HCT116 (cell line): ENCODE measurements around the gene FAM168B. TPM values are rescaled to one million over a fixed set of nuclear protein-coding genes. Genes with fewer than 3 reads are reported as not detected.

Experiments
- ATAC-seq: fragments of 200-7000 bp; cut with Tn5 transposase; 2 replicates; pipeline ENCODE4 v1.9.1; 2020; ENCODE audit warnings: mild to moderate bottlenecking, moderate library complexity
- BruUV-seq: library from RNA; stranded (reverse); fragments of 400-500 nt; replicated peaks from 2 replicates; lab custom pipeline; 2021; lab: Mats Ljungman, UMichigan
- CTCF ChIA-PET: fragments of 300-600 bp; sonication (Branson Sonifier 250); formaldehyde crosslinking; loops from one replicate; lab custom pipeline; 2021; ENCODE audit warnings: antibody characterized with exemption; lab: Charles Lee
- POLR2A ChIA-PET: fragments of 300-600, 350-600 bp; sonication (Branson Sonifier 250); formaldehyde crosslinking; loops from one replicate; lab custom pipeline; 2021; ENCODE audit warnings: antibody characterized with exemption; lab: Charles Lee
- RAD21 ChIA-PET, 2 experiments: fragments of 300-600 bp; sonication (Branson Sonifier 250); formaldehyde crosslinking; loops; one replicate each; lab custom pipeline; 2023; ENCODE audit warnings: low total read pairs in 2 of 2; ENCODE audit not compliant: uncharacterized antibody in 2 of 2, unreplicated experiment in 2 of 2, low non-redundant PET in 1 of 2; lab: Charles Lee
- DNase-seq: peaks from one replicate; pipeline ENCODE4 v3.0.0-alpha.2; 2010; ENCODE audit warnings: low read depth, low spot score
- H2AFZ ChIP-seq: fragments of 200-600 bp; shearing (Covaris generic), sonication (generic); 2 replicates; pipeline ENCODE4 v1.6.1; 2017; ENCODE audit warnings: low read depth, mixed run types, mixed read lengths, antibody characterized with exemption, low read length; ENCODE audit not compliant: poor library complexity, severe bottlenecking
- H3K27ac ChIP-seq: 2 replicates; pipeline ENCODE4 v1.5.1; 2012; ENCODE audit warnings: low read depth, low read length
- H3K27me3 ChIP-seq: fragments of 200-600 bp; sonication (generic); 2 replicates; pipeline ENCODE4 v1.6.1; 2016; ENCODE audit warnings: mixed run types, low read length, mixed read lengths; ENCODE audit not compliant: insufficient read depth
- H3K36me3 ChIP-seq, 2 experiments: fragments of 200-500 bp in 1 of 2; fragments of 200-600 bp in 1 of 2; sonication (Bioruptor generic) in 1 of 2; sonication (generic) in 1 of 2; 2 replicates each; pipeline versions ENCODE4 v1.5.1 to v1.6.1; 2014 to 2016; ENCODE audit warnings: low read length in 2 of 2, inconsistent platforms in 1 of 2, mixed read lengths in 1 of 2, mixed run types in 1 of 2; ENCODE audit not compliant: insufficient read depth in 2 of 2, control insufficient read depth in 1 of 2
- H3K4me1 ChIP-seq, 2 experiments: fragments of 200-600 bp in 1 of 2; sonication (generic) in 1 of 2; 2 replicates each; pipeline versions ENCODE4 v1.5.1 to v1.6.1; 2012 to 2017; ENCODE audit warnings: low read length in 2 of 2, inconsistent platforms in 1 of 2, mild to moderate bottlenecking in 1 of 2, mixed read lengths in 1 of 2, mixed run types in 1 of 2, moderate library complexity in 1 of 2; ENCODE audit not compliant: insufficient read depth in 2 of 2, control insufficient read depth in 1 of 2
- H3K4me2 ChIP-seq: fragments of 200-600 bp; sonication (generic); 2 replicates; pipeline ENCODE4 v1.6.1; 2017; ENCODE audit warnings: mixed run types, low read length, mixed read lengths
- H3K4me3 ChIP-seq, 2 experiments: fragments of 200-600 bp in 1 of 2; sonication (generic) in 1 of 2; replicated peaks in 1 of 2; 2 replicates each; pipeline ENCODE4 v1.5.1; 2011 to 2016; ENCODE audit warnings: low read length in 2 of 2, control low read depth in 1 of 2, low read depth in 1 of 2, mild to moderate bottlenecking in 1 of 2, mixed read lengths in 1 of 2, mixed run types in 1 of 2
- H3K79me2 ChIP-seq: fragments of 200-600 bp; sonication (generic); 2 replicates; pipeline ENCODE4 v1.6.1; 2017; ENCODE audit warnings: mild to moderate bottlenecking, mixed run types, low read length, moderate library complexity, mixed read lengths; ENCODE audit not compliant: insufficient read depth
- H3K9ac ChIP-seq: fragments of 200-600 bp; sonication (generic); 2 replicates; pipeline ENCODE4 v1.6.1; 2016; ENCODE audit warnings: low read length, mixed read lengths
- H3K9me2 ChIP-seq: fragments of 200-600 bp; sonication (generic), shearing (Covaris generic); 2 replicates; pipeline ENCODE4 v1.6.1; 2017; ENCODE audit warnings: mixed run types, mild to moderate bottlenecking, moderate library complexity; ENCODE audit not compliant: insufficient read depth
- H3K9me3 ChIP-seq, 2 experiments: fragments of 200-500 bp in 1 of 2; fragments of 200-600 bp in 1 of 2; sonication (Bioruptor generic) in 1 of 2; sonication (generic) in 1 of 2; 2 replicates each; pipeline ENCODE4 v1.6.1; 2014 to 2017; ENCODE audit warnings: low read length in 2 of 2, mixed read lengths in 2 of 2, inconsistent platforms in 1 of 2, low read depth in 1 of 2, mild to moderate bottlenecking in 1 of 2, mixed run types in 1 of 2, moderate library complexity in 1 of 2; ENCODE audit not compliant: control insufficient read depth in 1 of 2, insufficient read depth in 1 of 2
- H4K20me1 ChIP-seq: fragments of 200-600 bp; sonication (generic), shearing (Covaris generic); 2 replicates; pipeline ENCODE4 v1.6.1; 2017; ENCODE audit warnings: mixed run types, mild to moderate bottlenecking, moderate library complexity; ENCODE audit not compliant: insufficient read depth
- CEBPB ChIP-seq: IDR thresholded peaks from 2 replicates; pipeline ENCODE4 v1.6.1; 2012; ENCODE audit warnings: low read depth
- EGR1 ChIP-seq: IDR thresholded peaks from 2 replicates; pipeline ENCODE4 v1.6.1; 2012; ENCODE audit warnings: low read depth
- ELF1 ChIP-seq: IDR thresholded peaks from 2 replicates; pipeline ENCODE4 v1.6.1; 2012; ENCODE audit warnings: low read depth, borderline replicate concordance
- FOSL1 ChIP-seq: IDR thresholded peaks from 2 replicates; pipeline ENCODE4 v1.6.1; 2012; ENCODE audit warnings: low read depth
- POLR2A ChIP-seq: IDR thresholded peaks from 2 replicates; pipeline ENCODE4 v1.7.0; 2011; ENCODE audit warnings: borderline replicate concordance; ENCODE audit not compliant: insufficient read depth, insufficient read length; ENCODE audit errors: extremely low read depth
- POLR2AphosphoS5 ChIP-seq: IDR thresholded peaks from 2 replicates; pipeline ENCODE4 v1.6.1; 2011; ENCODE audit warnings: mild to moderate bottlenecking, low read depth, low read length, moderate library complexity
- RAD21 ChIP-seq: IDR thresholded peaks from 2 replicates; pipeline ENCODE4 v1.6.1; 2012; ENCODE audit warnings: low read depth, mild to moderate bottlenecking
- REST ChIP-seq: IDR thresholded peaks from 2 replicates; pipeline ENCODE4 v1.6.1; 2012; ENCODE audit warnings: low read depth
- SIN3A ChIP-seq: IDR thresholded peaks from 2 replicates; pipeline ENCODE4 v1.6.1; 2012; ENCODE audit warnings: low read depth
- TCF7L2 ChIP-seq: IDR thresholded peaks from 2 replicates; pipeline ENCODE4 v1.7.0; 2011; ENCODE audit warnings: borderline replicate concordance, inconsistent platforms; ENCODE audit not compliant: insufficient read depth, insufficient read length; ENCODE audit errors: extremely low read depth
- YY1 ChIP-seq: IDR thresholded peaks from 2 replicates; pipeline ENCODE4 v1.6.1; 2011; ENCODE audit warnings: low read length, low read depth, moderate library complexity, mild to moderate bottlenecking; ENCODE audit not compliant: insufficient replicate concordance; ENCODE audit errors: extremely low read depth
- ZFX ChIP-seq: fragments of 450-650 bp; IDR thresholded peaks from 2 replicates; pipeline ENCODE4 v1.6.1; 2017
- ZNF274 ChIP-seq: fragments of 200-500 bp; sonication (Bioruptor generic); IDR thresholded peaks from 2 replicates; pipeline ENCODE4 v1.6.1; 2014; ENCODE audit warnings: mild to moderate bottlenecking, low read depth, low read length, inconsistent platforms
- intact Hi-C: fragments of 100-400 bp; cut with micrococcal nuclease; formaldehyde crosslinking; loops from 2 replicates; pipeline ENCODE4 v1.10.0; 2022
- total RNA-seq: library from RNA; stranded (reverse); gene quantifications from one replicate; pipeline ENCODE4 v1.2.1, GENCODE V29; 2021; ENCODE audit not compliant: unreplicated experiment
- TF ChIP-seq, protein P1 (sequence below): IDR thresholded peaks from 2 replicates; pipeline ENCODE4 v1.6.1; 2011; ENCODE audit warnings: mild to moderate bottlenecking, low read length, moderate library complexity; ENCODE audit not compliant: insufficient replicate concordance; ENCODE audit errors: extremely low read depth

FAM168B gene
- total RNA-seq, 1 experiment from 2014 or later: 94.5 TPM

DNA sequence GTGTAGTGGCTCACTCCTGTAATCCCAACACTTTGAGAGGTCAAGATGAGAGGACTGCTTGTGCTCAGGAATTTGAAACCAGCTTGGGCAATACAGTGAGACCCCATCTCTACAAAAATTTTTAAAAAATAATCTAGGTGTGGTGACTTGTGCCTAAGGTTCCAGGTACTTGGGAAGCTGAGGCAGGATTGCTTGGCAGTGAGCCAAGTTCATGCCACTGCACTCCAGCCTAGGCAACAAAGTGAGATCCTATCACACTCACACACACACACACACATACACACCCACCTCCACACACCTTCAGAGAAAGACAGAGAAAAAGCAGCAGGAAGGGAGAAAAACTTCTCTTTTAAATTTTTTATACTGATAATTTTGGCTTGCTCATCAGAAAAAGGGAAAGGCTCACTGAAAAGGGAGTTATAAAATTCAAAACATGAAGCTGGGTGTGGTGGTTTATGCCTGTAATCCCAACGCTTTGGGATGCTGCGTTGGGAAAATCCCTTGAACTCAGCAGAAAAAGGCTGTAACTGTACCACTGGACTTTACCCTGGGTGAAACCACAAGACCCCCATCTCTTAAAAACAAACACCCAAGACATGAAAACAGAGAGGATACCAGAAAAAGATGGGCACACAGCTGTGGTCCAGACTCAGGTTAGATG, 25.7 kb downstream of the FAM168B start (continued):
- TF ChIP-seq ZFX: no peak
- no peak for TF ChIP-seq SIN3A

DNA sequence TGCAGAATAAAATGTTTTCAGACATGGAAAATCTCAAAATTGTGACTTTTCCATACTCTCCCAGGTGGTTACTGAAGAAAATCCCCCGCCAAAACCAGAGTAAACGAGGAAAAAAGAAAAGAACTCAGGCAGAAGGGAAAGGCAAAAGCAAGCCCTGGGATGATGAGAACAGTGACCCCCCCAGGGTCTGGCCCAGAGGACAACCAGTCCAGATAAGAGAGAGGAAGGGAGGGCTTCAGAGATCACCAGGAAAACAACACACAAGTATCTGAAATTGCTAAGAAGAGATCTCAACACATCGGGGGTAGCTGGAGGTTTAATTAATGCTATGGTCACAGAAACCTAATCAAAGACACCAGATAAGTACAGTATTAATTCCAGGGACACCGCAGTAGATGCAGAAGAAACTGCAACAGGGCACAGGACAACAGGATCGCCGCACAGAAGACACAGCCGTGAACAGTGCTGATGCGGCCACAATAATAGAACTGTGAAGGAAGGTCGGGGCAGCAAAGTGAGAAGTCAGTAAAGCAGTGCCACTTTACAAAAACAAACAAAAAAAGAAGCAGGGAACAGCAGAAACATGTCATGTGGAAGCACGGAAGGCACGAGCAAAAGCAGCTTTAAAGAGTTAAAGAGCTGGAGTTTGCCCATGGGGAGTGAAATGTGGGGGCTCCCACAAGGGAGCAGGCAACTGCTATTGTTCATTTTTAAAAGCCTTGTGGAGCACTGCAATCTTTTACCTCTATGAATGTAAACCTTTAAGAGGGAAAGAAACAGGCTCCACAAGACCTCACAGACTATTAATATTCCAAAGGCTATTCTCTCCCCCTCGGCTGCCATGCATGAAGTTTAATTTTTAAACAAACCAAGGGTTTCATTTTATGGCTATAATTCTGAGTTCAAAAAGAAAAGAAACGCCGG, 28.4 kb downstream of the FAM168B start:
- no peak overlapping the region for H3K9ac ChIP-seq
- no peak for ATAC-seq
- H3K4me2 ChIP-seq: no peak overlapping the region
- TF ChIP-seq POLR2A (no peak), RAD21 (no peak), FOSL1 (no peak), ELF1 (no peak), POLR2AphosphoS5 (no peak), TCF7L2 (no peak), YY1 (no peak), REST (no peak), EGR1 (no peak), ZNF274 (no peak), CEBPB (no peak)
- TF ChIP-seq, protein P1, sequence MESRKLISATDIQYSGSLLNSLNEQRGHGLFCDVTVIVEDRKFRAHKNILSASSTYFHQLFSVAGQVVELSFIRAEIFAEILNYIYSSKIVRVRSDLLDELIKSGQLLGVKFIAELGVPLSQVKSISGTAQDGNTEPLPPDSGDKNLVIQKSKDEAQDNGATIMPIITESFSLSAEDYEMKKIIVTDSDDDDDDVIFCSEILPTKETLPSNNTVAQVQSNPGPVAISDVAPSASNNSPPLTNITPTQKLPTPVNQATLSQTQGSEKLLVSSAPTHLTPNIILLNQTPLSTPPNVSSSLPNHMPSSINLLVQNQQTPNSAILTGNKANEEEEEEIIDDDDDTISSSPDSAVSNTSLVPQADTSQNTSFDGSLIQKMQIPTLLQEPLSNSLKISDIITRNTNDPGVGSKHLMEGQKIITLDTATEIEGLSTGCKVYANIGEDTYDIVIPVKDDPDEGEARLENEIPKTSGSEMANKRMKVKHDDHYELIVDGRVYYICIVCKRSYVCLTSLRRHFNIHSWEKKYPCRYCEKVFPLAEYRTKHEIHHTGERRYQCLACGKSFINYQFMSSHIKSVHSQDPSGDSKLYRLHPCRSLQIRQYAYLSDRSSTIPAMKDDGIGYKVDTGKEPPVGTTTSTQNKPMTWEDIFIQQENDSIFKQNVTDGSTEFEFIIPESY: no peak
- no peak overlapping the region for H3K4me3 ChIP-seq
- H3K36me3 ChIP-seq: peaks cover 19 to 27% of the 10 kb centered on the region in 2 experiments
- ChIA-PET RAD21 (no interaction called here), POLR2A (no interaction called here), CTCF (no interaction called here)
- H3K27me3 ChIP-seq: no peaks in the 10 kb centered on the region
- no peaks in the 10 kb centered on the region for H3K9me3 ChIP-seq
- no TSS peak for BruUV-seq
- intact Hi-C loops: no loop called here
- H3K4me1 ChIP-seq: no peaks in the 10 kb centered on the region
- H3K9me2 ChIP-seq: no peaks in the 10 kb centered on the region
- peaks cover 16% of the 10 kb centered on the region for H4K20me1 ChIP-seq
- H3K79me2 ChIP-seq: peaks cover 98% of the 10 kb centered on the region
- no peak overlapping the region for H3K27ac ChIP-seq
- DNase-seq: no peak
- H2AFZ ChIP-seq: no peak overlapping the region
